HG02588 (cell line): ENCODE measurements around the gene ADH4.
"Not testable (repeated sequence)": the region's sequence is repeated elsewhere in the genome, so short reads cannot be mapped to it uniquely, and the experiment has no call there.

ENCODE experiments used
- ATAC-seq: cut with Tn5 transposase; IDR thresholded peaks from one replicate; pipeline ENCODE4 v1.9.1; 2021; ENCODE audit warnings: mild to moderate bottlenecking, moderate library complexity; ENCODE audit not compliant: unreplicated experiment

The ADH4 gene

GRCh38 chr4:99084595-99084994 is 59.5 kb downstream of the ADH4 start:
- ATAC-seq = no peak

GRCh38 chr4:99082192-99082591 is 61.9 kb downstream of the ADH4 start:
- ATAC-seq = no peak

GRCh38 chr4:99080869-99081268 is 63.2 kb downstream of the ADH4 start:
- not testable (repeated sequence) for ATAC-seq

- no peak for ATAC-seq
These were observed 64.3 kb downstream of the ADH4 start for GRCh38 chr4:99079625-99080295.

- no peak for ATAC-seq
These were observed 65.0 kb downstream of the ADH4 start for GRCh38 chr4:99078931-99079624.

GRCh38 chr4:99078336-99078735 is 65.8 kb downstream of the ADH4 start:
- no peak for ATAC-seq

- ATAC-seq = no peak
These were observed 66.9 kb downstream of the ADH4 start for GRCh38 chr4:99077177-99077576.

GRCh38 chr4:99076292-99076976 is 67.7 kb downstream of the ADH4 start:
- no peak for ATAC-seq

GRCh38 chr4:99074816-99075215 is 69.3 kb downstream of the ADH4 start:
- ATAC-seq = no peak
